Superior temporal gyrus (tissue), 1 donor: ENCODE results near the gene RNF112.
"Not testable (repeated sequence)": the region's sequence is repeated elsewhere in the genome, so short reads cannot be mapped to it uniquely, and the experiment has no call there.

Source experiments
- DNase-seq: peaks from one replicate; pipeline ENCODE4 v3.0.0-alpha.2; 2016; ENCODE audit errors: extremely low spot score

RNF112 gene

DNA sequence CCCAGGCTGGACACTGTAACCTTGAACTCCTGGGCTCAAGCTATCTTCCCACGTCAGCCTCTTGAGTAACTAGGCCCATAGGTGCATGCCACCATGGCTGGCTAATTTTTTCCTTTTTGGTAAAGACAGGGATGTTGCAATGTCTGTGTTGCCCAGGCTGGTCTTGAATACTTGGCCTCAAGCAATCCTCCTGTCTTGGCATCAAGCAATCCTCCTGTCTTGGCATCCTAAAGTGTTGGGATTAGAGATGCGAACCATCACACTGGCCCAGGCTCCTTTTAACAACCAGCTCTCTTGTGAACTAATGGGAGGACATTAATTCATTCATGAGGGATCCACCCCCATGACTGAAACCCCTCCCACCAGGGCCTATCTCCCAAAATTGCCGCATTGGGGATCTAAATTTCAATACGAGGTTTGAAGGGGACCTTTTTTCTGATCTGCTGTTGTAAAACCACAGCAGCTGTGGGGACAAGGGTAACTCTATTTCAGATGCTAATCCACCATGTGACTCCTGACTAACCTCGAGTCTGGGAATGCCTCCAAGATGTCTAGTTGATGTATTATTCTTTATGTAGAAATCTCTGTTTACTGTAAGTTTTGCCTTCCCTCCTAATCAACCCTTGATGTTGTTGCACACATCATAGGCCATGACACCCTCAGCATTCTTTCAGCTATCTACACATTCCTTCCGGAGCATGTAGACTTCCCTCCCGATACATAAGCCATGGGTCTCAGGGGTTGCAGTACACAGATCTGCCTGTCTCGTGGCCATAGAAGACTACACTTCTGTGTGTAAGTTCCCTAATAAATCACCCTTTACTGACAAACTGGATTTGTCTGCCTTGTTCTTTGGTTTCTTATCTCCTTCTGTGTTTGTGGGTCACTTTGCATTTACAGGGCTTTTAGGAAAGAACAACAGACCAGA is 37.6 kb downstream of the RNF112 start:
- DNase-seq: peak; percentile 81

DNA sequence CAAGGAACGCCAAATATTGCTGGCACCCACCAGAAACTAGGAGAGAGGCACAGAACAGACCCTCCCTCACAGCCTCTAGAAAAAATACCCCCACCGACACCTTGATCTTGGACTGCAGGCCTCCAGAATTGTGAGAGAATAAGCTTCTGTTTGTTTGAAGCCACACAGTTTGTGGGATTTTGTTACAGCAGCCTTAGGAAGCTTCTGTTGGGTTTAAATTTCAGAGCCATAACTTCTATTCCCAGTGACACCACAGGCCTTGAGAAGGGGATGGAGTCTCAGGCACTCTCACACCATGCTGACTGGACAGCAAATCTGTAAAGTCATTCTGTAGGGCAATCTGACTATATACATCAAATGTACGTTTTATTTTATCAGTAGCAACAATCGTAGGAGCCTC is 38.6 kb downstream of the RNF112 start:
- no peak for DNase-seq

DNA sequence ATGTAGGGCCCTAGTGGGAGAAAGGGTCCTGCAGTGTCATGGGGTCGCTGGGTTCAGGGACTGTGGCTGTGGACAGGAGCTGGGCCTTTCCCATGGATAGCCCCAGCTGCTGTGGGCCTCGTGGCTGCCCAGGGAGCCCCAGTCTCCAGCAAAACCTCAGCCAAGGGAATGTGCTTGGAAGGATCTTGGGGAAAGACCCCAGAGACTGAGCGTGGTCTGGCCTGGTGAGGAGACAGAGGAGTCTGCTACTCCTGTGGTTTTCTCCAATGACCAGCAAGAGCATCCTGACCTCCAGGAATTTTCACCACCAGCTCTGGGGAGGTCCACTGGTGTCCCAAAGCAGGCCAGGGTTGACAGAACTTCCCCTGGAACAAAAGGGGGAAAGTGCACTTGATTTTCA is 42.3 kb downstream of the RNF112 start:
- DNase-seq: no peak

DNA sequence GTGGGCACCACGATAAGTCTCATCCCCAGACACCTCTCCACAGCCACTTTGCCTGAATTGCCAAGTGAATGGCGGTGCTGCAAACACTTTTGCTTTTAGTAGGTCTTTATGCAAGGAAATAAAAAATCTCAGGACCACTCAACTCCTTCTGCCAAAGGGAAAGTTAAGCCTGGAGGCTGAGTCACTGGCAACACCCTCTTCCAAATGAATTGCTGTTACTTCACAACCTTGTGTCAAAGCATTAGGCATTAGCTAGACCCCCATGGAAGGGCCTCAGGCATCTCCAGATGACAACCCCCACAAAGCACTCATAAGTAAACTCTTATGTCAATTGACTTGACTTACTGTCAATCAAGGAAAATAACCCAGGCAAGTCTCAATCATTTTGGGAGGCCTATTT is 43.0 kb downstream of the RNF112 start:
- no peak for DNase-seq

DNA sequence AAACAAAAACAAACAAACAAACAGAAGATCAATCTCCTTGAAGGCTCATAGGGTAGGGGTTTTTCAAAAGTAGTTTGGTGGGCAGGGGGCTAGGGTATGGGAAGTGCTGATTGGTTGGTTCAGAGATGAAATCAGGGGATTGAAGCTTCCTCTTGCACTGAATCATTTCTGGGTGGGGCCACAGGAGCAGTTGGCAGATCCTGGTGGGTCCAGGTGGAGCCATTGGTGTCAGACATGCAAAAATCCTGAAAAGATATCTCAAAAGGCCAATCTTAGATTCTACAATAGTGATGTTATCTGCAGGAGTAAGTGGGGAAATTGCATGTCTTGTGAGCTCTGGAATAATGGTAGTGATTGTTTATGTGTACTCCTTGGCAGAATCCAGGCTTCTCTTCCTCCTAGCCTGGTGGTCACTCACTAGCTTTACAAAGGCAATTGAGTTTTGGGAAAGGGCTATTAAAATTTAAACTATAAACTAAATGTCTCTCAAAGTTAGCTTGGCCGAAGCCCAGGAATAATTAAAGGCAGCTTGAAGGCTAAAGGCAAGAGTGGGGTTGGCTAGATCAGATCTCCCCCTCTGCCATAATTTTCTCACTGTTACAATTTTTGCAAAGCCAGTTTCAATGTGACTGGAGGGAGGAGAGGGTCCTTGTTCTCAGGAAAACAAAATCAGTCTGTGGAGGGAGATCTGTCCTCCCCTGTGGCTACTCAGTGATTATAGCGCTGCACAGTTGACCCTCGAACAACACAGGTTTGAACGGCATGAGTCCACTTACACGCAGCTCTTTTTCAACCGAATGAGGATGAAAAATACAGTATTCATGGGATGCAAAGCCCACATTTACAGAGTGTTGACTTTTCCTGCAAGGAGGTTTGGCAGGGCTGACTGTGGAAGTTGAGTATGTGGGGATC is 45.2 kb downstream of the RNF112 start:
- no peak for DNase-seq

DNA sequence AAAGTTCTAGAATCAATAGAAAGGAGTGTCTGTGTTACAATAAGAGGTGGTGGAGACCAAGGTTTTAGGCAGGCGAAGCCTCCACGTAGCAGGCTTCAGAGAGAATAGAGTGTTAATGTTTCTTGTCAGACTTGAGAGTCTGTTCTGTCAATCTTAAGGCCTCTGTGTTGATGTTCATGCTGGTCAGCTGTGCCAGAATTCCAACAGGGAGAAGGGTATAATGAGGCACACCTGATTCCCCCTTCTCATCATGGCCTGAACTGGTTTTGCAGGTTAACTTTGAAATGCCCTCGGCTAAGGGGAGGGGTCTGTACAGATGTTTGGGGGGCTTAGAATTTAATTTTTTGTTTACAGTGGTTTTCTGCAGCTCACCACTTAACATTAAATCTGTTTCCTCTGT is 46.0 kb downstream of the RNF112 start:
- DNase-seq: no peak

DNA sequence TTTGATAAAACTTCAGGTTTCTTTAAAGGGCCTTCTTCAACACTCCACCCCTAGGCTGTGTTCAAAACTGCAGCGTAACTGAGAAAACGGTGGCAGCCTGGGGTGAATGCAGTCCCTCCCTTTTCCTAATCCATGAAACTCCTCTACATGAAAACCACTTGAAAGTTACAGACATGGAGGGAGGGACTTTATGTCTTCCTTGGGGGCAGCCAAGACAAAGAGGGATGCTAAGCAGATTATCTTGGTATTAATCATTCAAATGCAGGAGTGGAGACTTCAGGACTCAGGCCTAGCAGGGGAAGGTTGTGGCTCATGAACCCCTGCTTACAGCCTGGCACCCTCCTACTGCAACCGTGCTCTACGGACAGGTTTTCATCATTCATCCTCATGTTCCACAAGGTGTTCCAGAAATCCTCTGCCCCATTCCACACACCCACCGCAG is 46.8 kb downstream of the RNF112 start:
- no peak for DNase-seq

DNA sequence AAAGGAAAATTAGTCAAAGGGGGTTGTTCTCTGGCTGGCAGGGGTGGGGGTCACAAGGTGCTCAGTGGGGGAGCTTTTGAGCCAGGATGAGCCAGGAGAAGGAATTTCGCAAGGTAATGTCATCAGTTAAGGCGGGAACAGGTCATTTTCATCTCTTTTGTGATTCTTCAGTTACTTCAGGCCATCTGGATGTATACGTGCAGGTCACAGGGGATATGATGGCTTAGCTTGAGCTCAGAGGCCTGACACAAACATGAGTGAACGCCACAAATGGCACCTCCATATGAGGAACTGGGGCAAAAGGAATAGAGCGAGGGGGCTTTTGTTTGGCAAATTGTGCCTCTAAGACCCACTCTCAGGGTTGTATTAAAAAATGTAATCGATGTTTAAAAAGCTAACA is 47.4 kb downstream of the RNF112 start:
- not testable (repeated sequence) for DNase-seq

DNA sequence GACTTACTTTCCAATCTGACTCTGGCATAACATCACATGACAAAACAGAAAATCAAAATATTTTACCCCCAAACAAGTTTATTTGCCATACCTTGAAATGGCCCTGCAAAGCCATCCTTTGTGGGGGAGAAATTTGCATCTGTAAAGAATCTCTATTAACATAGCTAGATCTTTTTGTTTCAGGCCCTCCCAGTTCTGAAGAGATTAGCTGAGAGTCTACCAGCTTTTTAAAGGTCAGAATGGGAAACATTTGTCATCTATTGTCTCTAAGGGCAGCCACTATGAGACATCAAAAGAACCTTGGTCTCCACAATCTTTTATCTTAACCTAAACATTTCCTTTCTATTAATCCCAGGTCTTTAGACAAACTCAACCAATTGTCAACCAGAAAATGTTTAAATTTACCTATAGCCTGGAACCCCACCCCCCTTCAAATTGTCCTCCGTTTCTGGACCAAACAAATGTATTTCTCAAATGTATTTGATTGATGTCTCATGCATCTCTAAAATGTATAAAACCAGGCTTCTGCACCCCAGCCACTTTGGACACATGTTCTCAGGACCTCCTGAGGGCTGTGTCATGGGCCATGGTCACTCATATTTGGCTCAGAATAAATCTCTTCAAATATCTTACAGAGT is 48.1 kb downstream of the RNF112 start:
- DNase-seq: not testable (repeated sequence)

DNA sequence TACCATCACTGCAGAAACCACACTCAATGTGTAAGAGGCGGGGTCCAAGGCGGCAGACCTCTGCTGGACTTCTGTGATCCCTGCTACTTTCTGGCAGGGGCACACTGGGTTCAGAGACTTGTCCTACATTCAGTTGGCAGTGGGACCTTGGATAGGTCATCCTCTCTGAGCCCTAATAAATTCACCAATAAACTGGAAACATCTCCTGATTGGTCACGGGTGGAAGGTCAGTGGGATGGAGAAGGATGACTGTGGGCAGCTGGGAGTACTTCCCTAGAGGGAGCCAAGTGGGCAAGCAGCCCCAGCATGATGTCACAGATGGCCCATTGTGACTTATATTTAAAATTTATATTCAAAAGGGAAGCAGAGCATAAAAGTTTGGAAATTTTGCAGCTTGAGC is 49.7 kb downstream of the RNF112 start:
- DNase-seq: peak; percentile 76

DNA sequence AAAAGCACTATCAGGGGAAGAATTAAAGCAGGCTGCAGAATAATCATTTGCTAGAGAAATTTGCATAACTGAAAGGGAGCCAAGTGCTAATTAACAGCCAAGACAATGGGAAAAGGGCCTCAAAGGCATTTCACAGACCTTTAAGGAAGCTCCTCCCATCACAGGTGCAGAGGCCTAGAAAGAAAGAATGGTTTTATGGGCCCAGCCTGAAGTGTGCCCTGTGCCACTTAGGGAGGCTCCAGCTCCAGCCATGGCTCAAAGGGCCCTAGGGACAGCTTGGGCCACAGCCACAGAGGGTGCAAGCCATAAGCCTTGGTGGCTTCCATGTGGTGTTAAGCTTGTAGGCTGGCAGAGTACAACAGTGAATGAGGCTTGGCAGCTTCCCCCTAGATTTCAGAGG is 50.1 kb downstream of the RNF112 start:
- DNase-seq: no peak

DNA sequence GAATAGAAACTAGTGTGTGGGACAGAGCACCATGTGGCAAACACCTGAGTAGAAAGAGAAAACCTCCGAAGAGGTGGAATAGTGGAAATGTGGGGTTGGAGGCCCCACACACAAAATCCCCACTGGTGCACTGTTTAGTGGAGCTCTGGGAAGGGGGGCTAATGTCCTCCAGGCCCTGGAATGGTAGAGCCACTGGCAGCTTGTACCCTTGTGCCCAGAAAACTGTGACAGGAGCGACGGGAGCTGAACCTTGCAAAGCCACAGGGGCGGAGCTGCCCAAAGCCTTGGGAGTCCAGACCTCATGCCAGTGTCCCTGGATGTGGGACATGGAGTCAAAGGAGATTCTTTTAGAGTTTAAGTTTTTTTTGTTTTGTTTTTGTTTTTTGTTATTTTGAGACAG is 50.6 kb downstream of the RNF112 start:
- DNase-seq: no peak

DNA sequence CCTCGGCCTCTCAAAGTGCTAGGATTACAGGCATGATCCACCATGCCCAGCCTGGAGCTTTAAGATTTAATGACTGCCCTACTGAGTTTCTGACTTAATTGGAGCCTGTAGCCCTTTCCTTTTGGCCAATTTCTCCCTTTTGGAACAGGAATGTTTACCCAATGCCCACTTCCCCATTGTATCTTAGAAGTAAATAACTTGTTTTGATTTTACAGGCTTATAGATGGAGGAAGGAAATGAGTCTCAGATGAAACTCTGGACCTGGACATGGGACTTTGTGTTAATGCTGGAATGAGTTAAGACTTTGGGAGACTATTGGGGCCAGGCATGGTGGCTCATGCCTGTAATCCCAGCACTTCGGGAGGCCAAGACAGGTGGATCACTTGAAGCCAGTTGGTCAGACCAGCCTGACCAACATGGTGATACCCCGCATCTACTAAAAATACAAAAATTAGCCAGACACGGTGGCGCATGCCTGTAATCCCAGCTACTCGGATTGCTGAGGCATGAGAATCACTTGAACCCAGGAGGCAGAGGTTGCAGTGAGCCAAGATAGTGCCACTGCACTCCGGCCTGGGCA is 51.5 kb downstream of the RNF112 start:
- DNase-seq: not testable (repeated sequence)

DNA sequence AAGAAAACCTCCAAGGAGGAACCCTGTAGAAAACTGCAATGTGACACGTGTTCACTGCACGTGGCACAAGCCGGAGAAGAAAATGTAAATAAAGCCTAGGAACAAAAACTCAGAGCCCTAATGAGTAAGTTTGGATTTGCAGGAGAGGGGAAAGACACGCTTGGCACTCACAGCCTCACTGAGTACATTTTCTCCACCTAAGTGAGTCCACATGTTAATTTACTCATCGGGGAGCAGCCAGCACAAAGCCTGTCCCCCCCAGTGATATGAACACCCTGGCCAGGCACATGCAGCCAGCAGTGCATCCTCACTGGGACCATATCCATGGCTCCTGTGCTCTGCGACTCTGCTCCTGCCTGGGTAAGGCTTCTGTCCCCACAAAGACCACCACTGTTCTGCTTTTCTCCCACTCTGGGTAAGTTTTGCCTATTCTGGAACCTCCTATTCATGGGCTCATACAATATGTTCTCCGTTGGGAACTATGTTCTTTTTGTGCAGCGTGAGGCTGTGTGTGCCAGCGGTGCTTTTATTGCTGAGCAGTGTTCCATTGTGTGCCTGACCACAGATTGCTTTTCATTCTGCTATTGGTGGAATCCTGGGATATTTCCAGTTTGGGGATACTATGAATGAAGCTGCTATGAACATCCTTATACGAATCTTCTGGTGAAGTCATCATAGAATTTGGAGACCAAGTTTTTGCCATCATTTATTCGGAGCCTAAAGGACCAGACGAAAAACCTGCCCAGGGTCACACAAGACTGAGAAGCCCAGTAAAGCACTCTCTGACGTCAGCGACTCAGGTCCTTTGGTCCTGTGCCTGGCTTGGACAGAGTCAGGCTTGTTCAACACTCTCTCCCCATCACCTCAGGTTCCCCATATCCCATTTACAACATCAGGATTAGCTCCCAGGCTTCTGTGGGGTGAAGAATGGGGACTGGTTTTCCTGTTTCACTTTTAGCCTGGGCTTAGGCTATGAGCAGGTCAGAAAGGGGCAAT is 53.3 kb downstream of the RNF112 start:
- peak; percentile 52 for DNase-seq
